Measurements from ENCODE around the gene SCARB1.

The SCARB1 gene

GRCh38 chr12:124849382-124849781 is 14.3 kb downstream of the SCARB1 start:
- no peak overlapping the region for H3K27ac ChIP-seq (ENCODE audit: low read length)
- no peak for DNase-seq
- H3K79me2 ChIP-seq (ENCODE audit: low read length): no peaks in the 10 kb centered on the region

GRCh38 chr12:124848621-124849380 is 14.9 kb downstream of the SCARB1 start:
- no peak overlapping the region for H2AFZ ChIP-seq (ENCODE audit: low read length)
- no peaks in the 10 kb centered on the region for H3K36me3 ChIP-seq (replicated peaks; ENCODE audit: insufficient read depth, low read length)
- no peaks in the 10 kb centered on the region for H3K9me2 ChIP-seq (replicated peaks; ENCODE audit: insufficient read depth, low read length)
- TF ChIP-seq EZH2phosphoT487 (IDR thresholded peaks at IDR 0.05; ENCODE audit: low read length) (no peak), EZH2 (optimal IDR thresholded peaks at IDR 0.05; ENCODE audit: low read depth, low read length) (no peak)
- TF ChIP-seq, protein P1, sequence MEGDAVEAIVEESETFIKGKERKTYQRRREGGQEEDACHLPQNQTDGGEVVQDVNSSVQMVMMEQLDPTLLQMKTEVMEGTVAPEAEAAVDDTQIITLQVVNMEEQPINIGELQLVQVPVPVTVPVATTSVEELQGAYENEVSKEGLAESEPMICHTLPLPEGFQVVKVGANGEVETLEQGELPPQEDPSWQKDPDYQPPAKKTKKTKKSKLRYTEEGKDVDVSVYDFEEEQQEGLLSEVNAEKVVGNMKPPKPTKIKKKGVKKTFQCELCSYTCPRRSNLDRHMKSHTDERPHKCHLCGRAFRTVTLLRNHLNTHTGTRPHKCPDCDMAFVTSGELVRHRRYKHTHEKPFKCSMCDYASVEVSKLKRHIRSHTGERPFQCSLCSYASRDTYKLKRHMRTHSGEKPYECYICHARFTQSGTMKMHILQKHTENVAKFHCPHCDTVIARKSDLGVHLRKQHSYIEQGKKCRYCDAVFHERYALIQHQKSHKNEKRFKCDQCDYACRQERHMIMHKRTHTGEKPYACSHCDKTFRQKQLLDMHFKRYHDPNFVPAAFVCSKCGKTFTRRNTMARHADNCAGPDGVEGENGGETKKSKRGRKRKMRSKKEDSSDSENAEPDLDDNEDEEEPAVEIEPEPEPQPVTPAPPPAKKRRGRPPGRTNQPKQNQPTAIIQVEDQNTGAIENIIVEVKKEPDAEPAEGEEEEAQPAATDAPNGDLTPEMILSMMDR (IDR thresholded peaks at IDR 0.05; ENCODE audit: low read length): no peak
- no peaks in the 10 kb centered on the region for H3F3A ChIP-seq (ENCODE audit: insufficient read depth, low read length)
- no peaks in the 10 kb centered on the region for H3K27me3 ChIP-seq (replicated peaks; ENCODE audit: insufficient read depth, low read length)
- H3K4me1 ChIP-seq (ENCODE audit: low read length): no peaks in the 10 kb centered on the region
- DNase-seq: no peak
- H3K4me3 ChIP-seq (ENCODE audit: low read length): no peak overlapping the region
- no peak overlapping the region for H3K4me2 ChIP-seq (ENCODE audit: low read depth, low read length)
- no peaks in the 10 kb centered on the region for H3K9me3 ChIP-seq (replicated peaks; ENCODE audit: insufficient read depth, low read length)
- H4K20me1 ChIP-seq (ENCODE audit: insufficient read depth, low read length): no peaks in the 10 kb centered on the region
- H3K79me2 ChIP-seq (ENCODE audit: low read length): no peaks in the 10 kb centered on the region
- no peak overlapping the region for H3K27ac ChIP-seq (ENCODE audit: low read length)
- no peak overlapping the region for H3K9ac ChIP-seq (ENCODE audit: low read length)

More at GRCh38 chr12:124849382-124849781, 14.3 kb downstream of the SCARB1 start:
- Histone ChIP-seq H3K9ac (ENCODE audit: low read length) (no peak overlapping the region), H3K4me2 (ENCODE audit: low read depth, low read length) (no peak overlapping the region), H4K20me1 (ENCODE audit: insufficient read depth, low read length) (no peaks in the 10 kb centered on the region), H3K4me3 (ENCODE audit: low read length) (no peak overlapping the region), H3K9me2 (replicated peaks; ENCODE audit: insufficient read depth, low read length) (no peaks in the 10 kb centered on the region), H2AFZ (ENCODE audit: low read length) (no peak overlapping the region), H3K9me3 (replicated peaks; ENCODE audit: insufficient read depth, low read length) (no peaks in the 10 kb centered on the region), H3K4me1 (ENCODE audit: low read length) (no peaks in the 10 kb centered on the region), H3F3A (ENCODE audit: insufficient read depth, low read length) (no peaks in the 10 kb centered on the region), H3K27me3 (replicated peaks; ENCODE audit: insufficient read depth, low read length) (no peaks in the 10 kb centered on the region), H3K36me3 (replicated peaks; ENCODE audit: insufficient read depth, low read length) (no peaks in the 10 kb centered on the region)
- TF ChIP-seq EZH2 (optimal IDR thresholded peaks at IDR 0.05; ENCODE audit: low read depth, low read length) (no peak), EZH2phosphoT487 (IDR thresholded peaks at IDR 0.05; ENCODE audit: low read length) (no peak)
- TF ChIP-seq, protein P1 (IDR thresholded peaks at IDR 0.05; ENCODE audit: low read length): no peak

- Histone ChIP-seq H3K27ac (ENCODE audit: low read length) (no peak overlapping the region), H3K4me1 (ENCODE audit: low read length) (no peaks in the 10 kb centered on the region), H3K4me3 (ENCODE audit: low read length) (no peak overlapping the region), H3K79me2 (ENCODE audit: low read length) (no peaks in the 10 kb centered on the region), H3K36me3 (replicated peaks; ENCODE audit: insufficient read depth, low read length) (no peaks in the 10 kb centered on the region), H3K27me3 (replicated peaks; ENCODE audit: insufficient read depth, low read length) (no peaks in the 10 kb centered on the region), H3F3A (ENCODE audit: insufficient read depth, low read length) (no peaks in the 10 kb centered on the region), H4K20me1 (ENCODE audit: insufficient read depth, low read length) (no peaks in the 10 kb centered on the region), H2AFZ (ENCODE audit: low read length) (no peak overlapping the region), H3K9me2 (replicated peaks; ENCODE audit: insufficient read depth, low read length) (no peaks in the 10 kb centered on the region), H3K9ac (ENCODE audit: low read length) (no peak overlapping the region), H3K9me3 (replicated peaks; ENCODE audit: insufficient read depth, low read length) (no peaks in the 10 kb centered on the region), H3K4me2 (ENCODE audit: low read depth, low read length) (no peak overlapping the region)
- TF ChIP-seq EZH2 (optimal IDR thresholded peaks at IDR 0.05; ENCODE audit: low read depth, low read length) (no peak), EZH2phosphoT487 (IDR thresholded peaks at IDR 0.05; ENCODE audit: low read length) (no peak)
- TF ChIP-seq, protein P1 (IDR thresholded peaks at IDR 0.05; ENCODE audit: low read length): no peak
- DNase-seq: no peak
These were observed 16.3 kb downstream of the SCARB1 start for GRCh38 chr12:124847113-124848074.
